ENCODE results near the gene RXFP1.

- no peak for TF ChIP-seq POLR2A (IDR thresholded peaks at IDR 0.05)
- no peak for TF ChIP-seq CTCF (IDR thresholded peaks at IDR 0.05)
Measured at GRCh38 chr4:158657291-158657690, 135.6 kb downstream of the RXFP1 start.
